Neuronal stem cell (in vitro differentiated cells): ENCODE data around the gene CXCL5. TPM values are rescaled to one million over a fixed set of nuclear protein-coding genes. Genes with fewer than 3 reads are reported as not detected.

Experiments used
- DNase-seq: peaks from one replicate; pipeline ENCODE4 v3.0.0-alpha.2; 2013; ENCODE audit warnings: low spot score
- H2AFZ ChIP-seq: one replicate; pipeline ENCODE4 v1.6.1; 2013; ENCODE audit warnings: mild to moderate bottlenecking, low read length, inconsistent platforms
- H2AK5ac ChIP-seq: 2 replicates; pipeline ENCODE4 v1.6.1; 2013; ENCODE audit warnings: low read depth, mild to moderate bottlenecking, inconsistent platforms, low read length, moderate library complexity, mixed read lengths
- H2BK120ac ChIP-seq: 2 replicates; pipeline ENCODE4 v1.6.1; 2013; ENCODE audit warnings: low read depth, mild to moderate bottlenecking, inconsistent platforms, low read length, moderate library complexity, mixed read lengths
- H2BK12ac ChIP-seq: one replicate; pipeline ENCODE4 v1.6.1; 2013; ENCODE audit warnings: low read length, inconsistent platforms
- H2BK15ac ChIP-seq: 2 replicates; pipeline ENCODE4 v1.6.1; 2013; ENCODE audit warnings: mild to moderate bottlenecking, low read length, inconsistent platforms, mixed read lengths
- H2BK5ac ChIP-seq: one replicate; pipeline ENCODE4 v1.6.1; 2013; ENCODE audit warnings: inconsistent platforms, mild to moderate bottlenecking, low read length, moderate library complexity
- H3K14ac ChIP-seq: one replicate; pipeline ENCODE4 v1.6.1; 2013; ENCODE audit warnings: low read length, inconsistent platforms
- H3K18ac ChIP-seq: 2 replicates; pipeline ENCODE4 v1.6.1; 2013; ENCODE audit warnings: low read length, inconsistent platforms
- H3K23ac ChIP-seq: 2 replicates; pipeline ENCODE4 v1.6.1; 2013; ENCODE audit warnings: low read depth, mild to moderate bottlenecking, mixed read lengths, low read length, inconsistent platforms; ENCODE audit not compliant: poor library complexity
- H3K27ac ChIP-seq: replicated peaks from 3 replicates; pipeline ENCODE4 v1.5.1; 2013; ENCODE audit warnings: low read length, inconsistent platforms
- H3K27me3 ChIP-seq, 3 experiments: 2 replicates each; pipeline ENCODE4 v1.6.1; 2013; ENCODE audit warnings: low read length in 3 of 3, mild to moderate bottlenecking in 2 of 3, inconsistent platforms in 1 of 3, low read depth in 1 of 3, mixed read lengths in 1 of 3, moderate library complexity in 1 of 3; ENCODE audit not compliant: control insufficient read depth in 3 of 3, insufficient read depth in 3 of 3
- H3K36me3 ChIP-seq, 2 donors: replicated peaks in 1 of 2; 2 replicates each; pipeline ENCODE4 v1.6.1; 2013; ENCODE audit warnings: low read length in 2 of 2; ENCODE audit not compliant: control insufficient read depth in 2 of 2, insufficient read depth in 2 of 2
- H3K4ac ChIP-seq: 2 replicates; pipeline ENCODE4 v1.6.1; 2013; ENCODE audit warnings: inconsistent platforms, mild to moderate bottlenecking, low read length, moderate library complexity
- H3K4me1 ChIP-seq, 2 donors: 1 replicate in 1 of 2; 2 replicates in 1 of 2; pipeline ENCODE4 v1.6.1; 2013; ENCODE audit warnings: low read length in 2 of 2, low read depth in 1 of 2; ENCODE audit not compliant: control insufficient read depth in 2 of 2, insufficient read depth in 1 of 2
- H3K4me2 ChIP-seq: one replicate; pipeline ENCODE4 v1.6.1; 2013; ENCODE audit warnings: mild to moderate bottlenecking, low read length, inconsistent platforms; ENCODE audit not compliant: insufficient read depth, poor library complexity, severe bottlenecking
- H3K4me3 ChIP-seq, 2 donors: 2 replicates each; pipeline ENCODE4 v1.5.1; 2013; ENCODE audit warnings: low read length in 2 of 2, mild to moderate bottlenecking in 2 of 2, inconsistent platforms in 1 of 2, moderate library complexity in 1 of 2
- H3K79me1 ChIP-seq: one replicate; pipeline ENCODE4 v1.6.1; 2013; ENCODE audit warnings: low read depth, mild to moderate bottlenecking, inconsistent platforms, low read length, moderate library complexity
- H3K9ac ChIP-seq: one replicate; pipeline ENCODE4 v1.6.1; 2013; ENCODE audit warnings: mild to moderate bottlenecking, low read depth, low read length, inconsistent platforms; ENCODE audit not compliant: poor library complexity
- H3K9me3 ChIP-seq, 2 donors: replicated peaks in 1 of 2; 2 replicates each; pipeline versions ENCODE3 to v1.6.1; 2013; ENCODE audit warnings: low read length in 2 of 2, mild to moderate bottlenecking in 2 of 2, inconsistent platforms in 1 of 2, low read depth in 1 of 2, mixed read lengths in 1 of 2, moderate library complexity in 1 of 2; ENCODE audit not compliant: control insufficient read depth in 2 of 2, insufficient read depth in 1 of 2
- H4K8ac ChIP-seq: one replicate; pipeline ENCODE4 v1.6.1; 2013; ENCODE audit warnings: low read depth, mild to moderate bottlenecking, inconsistent platforms, low read length, moderate library complexity
- H4K91ac ChIP-seq: one replicate; pipeline ENCODE4 v1.6.1; 2013; ENCODE audit warnings: low read length, low read depth, mild to moderate bottlenecking, inconsistent platforms; ENCODE audit not compliant: poor library complexity
- WGBS, 2 donors: extraction: QIAGEN DNeasy Blood & Tissue Kit; methylation state at CpG; one replicate each; pipeline ENCODE4 v1.1.7; 2013; ENCODE audit warnings: missing lambda C conversion rate in 2 of 2, mixed read lengths in 1 of 2; ENCODE audit not compliant: insufficient read length in 2 of 2, insufficient replicate concordance in 1 of 2; ENCODE audit errors: extremely low coverage in 2 of 2; 5-methylcytosine and 5-hydroxymethylcytosine counted together
- polyA plus RNA-seq, 2 experiments: library from polyadenylated mRNA; stranded (reverse); fragments of 200-250 nt; gene quantifications; one replicate each; pipeline ENCODE4 v1.2.3, GENCODE V29; 2013

Gene CXCL5
- polyA plus RNA-seq (2013, experiment 1 of 2) = 0.22 TPM
- polyA plus RNA-seq (2013, experiment 2 of 2) = 0.17 TPM

DNA sequence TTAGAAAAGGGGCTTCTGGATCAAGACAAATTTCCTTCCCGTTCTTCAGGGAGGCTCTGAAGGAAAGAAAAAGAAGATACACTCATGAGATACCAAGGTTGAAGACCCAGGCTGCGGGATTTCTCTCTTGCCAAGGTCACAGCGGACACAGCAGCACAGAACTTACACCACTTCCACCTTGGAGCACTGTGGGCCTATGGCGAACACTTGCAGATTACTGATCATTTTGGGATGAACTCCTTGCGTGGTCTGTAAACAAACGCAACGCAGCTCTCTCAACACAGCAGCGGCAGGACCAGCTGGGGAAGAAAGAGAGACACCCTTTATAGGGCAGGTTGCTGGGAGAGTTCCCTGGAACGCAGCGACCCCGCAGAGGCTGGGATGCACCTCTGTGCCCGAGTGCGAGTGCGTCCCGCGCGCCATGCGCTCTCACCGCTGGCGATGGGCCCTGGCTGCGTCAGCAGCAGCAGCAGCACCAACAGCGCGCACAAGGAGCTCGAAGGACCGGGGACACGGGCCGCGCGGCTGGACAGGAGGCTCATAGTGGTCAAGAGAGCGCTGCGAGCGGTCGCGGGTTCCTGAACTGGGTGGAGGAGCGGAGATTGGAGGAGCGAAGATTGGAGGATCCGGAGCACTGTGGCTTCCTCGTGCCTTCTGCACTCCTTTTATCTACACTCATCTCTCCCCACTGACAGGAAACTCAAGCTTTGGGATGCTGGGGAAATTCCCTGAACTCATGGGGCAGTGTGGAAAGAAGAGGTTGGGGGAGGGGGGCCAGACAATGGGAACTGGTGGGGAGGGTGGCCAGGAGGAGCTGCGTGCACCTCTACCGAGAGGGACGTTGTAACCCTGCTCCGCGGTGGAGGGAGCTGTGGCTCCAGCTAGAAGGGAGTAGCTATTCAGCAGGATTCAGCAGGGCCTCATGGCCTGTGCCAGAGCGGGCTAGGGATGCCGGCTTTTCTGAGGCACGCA, at the start of gene CXCL5:
Gene CXCL5 (minus strand): TSS at position 638 of the 972 bp plus-strand sequence. CDS start 96 bp downstream, at position 542.
- no peak within 1 kb of the TSS for H4K91ac ChIP-seq
- H3K36me3 ChIP-seq = no peaks in the 10 kb centered on the region
- no peak within 1 kb of the TSS for H2AK5ac ChIP-seq
- peak within 1 kb of the TSS; percentile 77 for H4K8ac ChIP-seq
- H3K27me3 ChIP-seq = peaks cover 0 to 6% (median 0%) of the 10 kb centered on the region in 3 experiments
- H3K4ac ChIP-seq = peak within 1 kb of the TSS; percentile 53
- no peak within 1 kb of the TSS for H3K27ac ChIP-seq
- H2BK12ac ChIP-seq = peak within 1 kb of the TSS; percentile 68
- H3K18ac ChIP-seq = peak within 1 kb of the TSS; percentile 94
- WGBS, 2 donors = no CpG with 5 or more reads among the region's 46 CpGs
- no peak within 1 kb of the TSS for H2BK5ac ChIP-seq
- no peaks in the 10 kb centered on the region for H3K79me1 ChIP-seq
- no peak within 1 kb of the TSS for H3K23ac ChIP-seq
- peak; percentile 26 for DNase-seq
- peak within 1 kb of the TSS; percentile 51 for H3K9ac ChIP-seq
- H3K4me2 ChIP-seq = peak within 1 kb of the TSS; percentile 59
- H3K14ac ChIP-seq = peak within 1 kb of the TSS; percentile 22
- peak within 1 kb of the TSS in 1 of 2 donors; percentile 75 for H3K4me3 ChIP-seq
- H2BK15ac ChIP-seq = peak within 1 kb of the TSS; percentile 52
- H2AFZ ChIP-seq = peak within 1 kb of the TSS; percentile 68
- H3K4me1 ChIP-seq = peaks cover 0 to 4% of the 10 kb centered on the region in 2 donors
- H3K9me3 ChIP-seq = no peaks in the 10 kb centered on the region
- H2BK120ac ChIP-seq = peak within 1 kb of the TSS; percentile 42

DNA sequence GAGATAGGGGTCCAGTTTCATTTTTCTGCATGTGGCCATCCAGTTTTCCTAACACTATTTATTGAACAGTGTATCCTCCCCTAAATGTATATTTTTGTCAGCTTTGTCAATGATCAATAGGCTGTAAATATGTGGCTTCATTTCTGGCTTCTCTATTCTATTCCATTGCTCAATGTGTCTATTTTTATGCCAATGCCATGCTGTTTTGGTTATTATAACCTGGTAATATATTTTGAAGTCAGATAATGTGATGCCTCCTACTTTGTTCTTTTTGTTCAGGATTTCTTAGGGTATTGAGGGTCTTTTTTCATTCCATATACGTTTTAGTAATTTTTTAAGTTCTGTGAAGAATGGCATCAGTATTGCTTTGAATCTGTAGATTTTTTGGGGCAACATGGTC, 48.7 kb upstream of the CXCL5 start:
- Histone ChIP-seq H3K18ac (no peak overlapping the region), H3K9me3 (no peaks in the 10 kb centered on the region), H3K4me3 (no peak overlapping the region), H2AFZ (no peak overlapping the region), H3K79me1 (no peaks in the 10 kb centered on the region), H2AK5ac (no peak overlapping the region), H3K27me3 (no peaks in the 10 kb centered on the region), H3K4me2 (no peak overlapping the region), H4K91ac (no peak overlapping the region), H4K8ac (no peak overlapping the region), H3K9ac (no peak overlapping the region), H2BK12ac (no peak overlapping the region), H3K27ac (no peak overlapping the region), H3K36me3 (no peaks in the 10 kb centered on the region), H3K4ac (no peak overlapping the region), H3K4me1 (no peaks in the 10 kb centered on the region), H2BK15ac (no peak overlapping the region), H2BK120ac (no peak overlapping the region), H2BK5ac (no peak overlapping the region), H3K14ac (no peak overlapping the region), H3K23ac (no peak overlapping the region)
- WGBS, 2 donors = no CpG with 5 or more reads among the region's 1 CpG
- DNase-seq = no peak

DNA sequence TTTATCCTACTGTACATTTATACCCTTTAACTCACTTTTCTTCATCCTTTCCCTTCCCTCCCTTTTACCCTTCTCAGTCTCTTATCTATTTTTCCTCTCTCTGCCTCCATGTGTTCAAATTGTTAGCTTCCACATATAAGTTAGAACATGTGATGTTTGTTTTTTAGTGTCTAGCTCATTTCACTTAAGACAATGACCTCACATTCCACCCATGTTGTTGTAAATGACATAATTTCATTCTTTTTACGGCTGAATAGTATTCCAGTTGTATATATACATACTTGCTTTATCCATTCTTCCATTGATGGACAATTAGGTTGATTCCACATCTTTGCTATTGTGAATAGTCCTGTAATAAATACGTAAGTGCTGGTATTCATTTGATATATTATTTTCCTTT, 47.3 kb upstream of the CXCL5 start:
- Histone ChIP-seq H3K4me1 (no peaks in the 10 kb centered on the region), H3K36me3 (no peaks in the 10 kb centered on the region), H3K9ac (no peak overlapping the region), H3K4ac (no peak overlapping the region), H3K18ac (no peak overlapping the region), H2BK15ac (no peak overlapping the region), H3K4me3 (no peak overlapping the region), H2BK120ac (no peak overlapping the region), H3K27ac (no peak overlapping the region), H3K27me3 (no peaks in the 10 kb centered on the region), H3K9me3 (no peaks in the 10 kb centered on the region), H2BK12ac (no peak overlapping the region), H4K91ac (no peak overlapping the region), H3K23ac (no peak overlapping the region), H3K14ac (no peak overlapping the region), H2AK5ac (no peak overlapping the region), H3K4me2 (no peak overlapping the region), H2BK5ac (no peak overlapping the region), H2AFZ (no peak overlapping the region), H4K8ac (no peak overlapping the region), H3K79me1 (no peaks in the 10 kb centered on the region)
- DNase-seq = no peak
- WGBS, 2 donors = no CpG with 5 or more reads among the region's 2 CpGs

DNA sequence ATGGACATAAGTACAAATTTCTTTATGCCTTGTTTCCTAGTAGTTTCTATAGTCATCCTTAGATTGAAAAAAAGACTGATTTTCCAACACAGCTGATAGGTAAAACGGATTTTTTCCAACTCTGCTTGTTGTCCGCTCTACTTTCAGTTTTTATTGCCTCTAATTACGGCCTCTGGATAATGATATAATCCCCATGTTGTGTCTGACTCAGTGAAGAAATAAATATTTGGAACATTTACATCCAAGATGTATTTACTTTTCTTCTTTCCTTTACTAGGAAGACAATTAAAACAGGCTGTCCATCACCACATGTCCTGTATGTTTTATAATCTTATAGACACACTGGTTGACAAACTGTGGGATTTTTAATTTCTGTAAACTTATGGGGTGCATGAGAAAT, 46.8 kb upstream of the CXCL5 start:
- WGBS, 2 donors = no CpG with 5 or more reads among the region's 3 CpGs
- H3K9me3 ChIP-seq = no peaks in the 10 kb centered on the region
- H3K18ac ChIP-seq = no peak overlapping the region
- no peak overlapping the region for H4K8ac ChIP-seq
- no peak overlapping the region for H2AFZ ChIP-seq
- no peak overlapping the region for H3K27ac ChIP-seq
- H3K4me2 ChIP-seq = no peak overlapping the region
- no peak overlapping the region for H3K4ac ChIP-seq
- no peak overlapping the region for H3K23ac ChIP-seq
- H3K9ac ChIP-seq = no peak overlapping the region
- no peaks in the 10 kb centered on the region for H3K79me1 ChIP-seq
- no peaks in the 10 kb centered on the region for H3K27me3 ChIP-seq
- H2BK5ac ChIP-seq = no peak overlapping the region
- H2BK120ac ChIP-seq = no peak overlapping the region
- H2BK12ac ChIP-seq = no peak overlapping the region
- H3K4me1 ChIP-seq = no peaks in the 10 kb centered on the region
- no peak overlapping the region for H3K14ac ChIP-seq
- no peak overlapping the region for H2BK15ac ChIP-seq
- no peak overlapping the region for H2AK5ac ChIP-seq
- no peak for DNase-seq
- no peak overlapping the region for H3K4me3 ChIP-seq
- no peak overlapping the region for H4K91ac ChIP-seq
- no peaks in the 10 kb centered on the region for H3K36me3 ChIP-seq
